GM21360 (cell line): ENCODE results near the gene TRIM39.
"Not testable (repeated sequence)": the region's sequence is repeated elsewhere in the genome, so short reads cannot be mapped to it uniquely, and the experiment has no call there.

ENCODE experiments used
- ATAC-seq: cut with Tn5 transposase; IDR thresholded peaks from one replicate; pipeline ENCODE4 v1.9.1; 2021; ENCODE audit warnings: mild to moderate bottlenecking, moderate library complexity; ENCODE audit not compliant: unreplicated experiment

TRIM39 gene

GRCh38 chr6:30361661-30362060 is 34.9 kb downstream of the TRIM39 start:
- ATAC-seq = no peak

GRCh38 chr6:30363459-30363858 is 36.7 kb downstream of the TRIM39 start:
- ATAC-seq = no peak

GRCh38 chr6:30364591-30364990 is 37.9 kb downstream of the TRIM39 start:
- no peak for ATAC-seq

GRCh38 chr6:30369280-30369679 is 42.6 kb downstream of the TRIM39 start:
- not testable (repeated sequence) for ATAC-seq

GRCh38 chr6:30378290-30378937 is 51.7 kb downstream of the TRIM39 start:
- ATAC-seq = no peak

- no peak for ATAC-seq
Measured at GRCh38 chr6:30380464-30380863, 53.7 kb downstream of the TRIM39 start.

GRCh38 chr6:30386166-30386565 is 59.4 kb downstream of the TRIM39 start:
- ATAC-seq = no peak

GRCh38 chr6:30391240-30391639 is 64.5 kb downstream of the TRIM39 start:
- ATAC-seq = no peak
